ENCODE measurements around the gene ENTPD7.
"Not testable (repeated sequence)": the region's sequence is repeated elsewhere in the genome, so short reads cannot be mapped to it uniquely, and the experiment has no call there.

ENTPD7 gene, protein sequence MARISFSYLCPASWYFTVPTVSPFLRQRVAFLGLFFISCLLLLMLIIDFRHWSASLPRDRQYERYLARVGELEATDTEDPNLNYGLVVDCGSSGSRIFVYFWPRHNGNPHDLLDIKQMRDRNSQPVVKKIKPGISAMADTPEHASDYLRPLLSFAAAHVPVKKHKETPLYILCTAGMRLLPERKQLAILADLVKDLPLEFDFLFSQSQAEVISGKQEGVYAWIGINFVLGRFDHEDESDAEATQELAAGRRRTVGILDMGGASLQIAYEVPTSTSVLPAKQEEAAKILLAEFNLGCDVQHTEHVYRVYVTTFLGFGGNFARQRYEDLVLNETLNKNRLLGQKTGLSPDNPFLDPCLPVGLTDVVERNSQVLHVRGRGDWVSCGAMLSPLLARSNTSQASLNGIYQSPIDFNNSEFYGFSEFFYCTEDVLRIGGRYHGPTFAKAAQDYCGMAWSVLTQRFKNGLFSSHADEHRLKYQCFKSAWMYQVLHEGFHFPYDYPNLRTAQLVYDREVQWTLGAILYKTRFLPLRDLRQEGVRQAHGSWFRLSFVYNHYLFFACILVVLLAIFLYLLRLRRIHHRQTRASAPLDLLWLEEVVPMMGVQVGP

GRCh38 chr10:99659031-99659867 lies at the start of gene ENTPD7:
TSS of gene ENTPD7 (plus strand) at chr10:99659509. CDS start at chr10:99659957, 448 bp downstream.
- DNase-seq: peak; percentile 79 to 86

- DNase-seq: no peak
Observed at GRCh38 chr10:99610221-99610620, 49.1 kb upstream of the ENTPD7 start.

GRCh38 chr10:99611326-99611725 lies 48.0 kb upstream of the ENTPD7 start:
- no peak for DNase-seq

- peak; percentile 15 to 57 for DNase-seq
Observed at GRCh38 chr10:99612167-99612831, 47.0 kb upstream of the ENTPD7 start.

- no peak for DNase-seq
Observed at GRCh38 chr10:99615426-99615825, 43.9 kb upstream of the ENTPD7 start.

GRCh38 chr10:99617696-99618095 lies 41.6 kb upstream of the ENTPD7 start:
- DNase-seq: no peak

- DNase-seq: no peak
Observed at GRCh38 chr10:99619090-99619800, 40.1 kb upstream of the ENTPD7 start.

DNA sequence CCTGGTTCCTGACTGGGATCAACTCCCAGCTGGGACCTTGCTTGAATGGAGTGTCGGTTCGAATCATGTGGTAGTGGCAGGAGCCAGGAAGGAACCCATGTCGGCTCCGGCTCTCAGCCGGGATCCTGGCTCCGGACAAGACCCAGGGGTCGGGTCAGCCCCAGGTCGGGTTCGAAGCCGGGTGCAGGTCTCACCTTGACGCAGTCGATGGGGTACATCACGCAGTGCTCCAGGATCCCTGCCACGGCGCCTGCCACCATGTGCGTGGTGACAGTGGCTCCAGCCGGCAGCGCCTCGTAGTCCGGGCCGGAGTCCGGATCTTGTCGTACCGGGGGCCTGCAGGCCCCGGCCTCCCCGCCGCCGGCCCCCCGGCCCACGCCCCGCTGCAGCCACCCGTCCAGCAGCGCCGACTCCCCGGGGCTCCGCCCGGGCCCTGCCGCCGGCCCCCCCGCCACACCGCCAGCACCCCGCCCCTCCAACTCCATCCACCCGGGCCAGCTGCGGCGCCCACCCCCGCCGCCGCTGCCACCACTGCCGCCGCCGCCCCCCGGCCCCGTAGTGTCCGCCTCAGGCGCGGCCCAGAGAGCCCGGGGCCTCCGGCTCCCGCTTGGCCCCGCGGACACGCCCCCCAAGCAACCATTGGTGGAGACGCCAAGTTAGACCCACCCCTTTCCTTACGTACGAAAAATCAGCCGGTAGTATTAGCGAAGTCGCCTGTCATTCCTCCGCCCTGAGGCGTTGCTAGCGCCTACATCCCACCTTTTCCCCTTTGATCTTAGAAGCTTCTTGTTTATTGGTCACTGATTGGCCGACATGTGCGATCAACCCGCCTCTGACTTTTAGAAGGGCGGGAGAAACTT lies 39.2 kb upstream of the ENTPD7 start, which contains the start of gene SLC25A28:
Gene SLC25A28, minus strand, starts transcription at position 589 of the 860 bp plus-strand sequence. Its CDS starts 104 bp downstream, at position 485.
- peak; percentile 99 to 100 for DNase-seq

DNA sequence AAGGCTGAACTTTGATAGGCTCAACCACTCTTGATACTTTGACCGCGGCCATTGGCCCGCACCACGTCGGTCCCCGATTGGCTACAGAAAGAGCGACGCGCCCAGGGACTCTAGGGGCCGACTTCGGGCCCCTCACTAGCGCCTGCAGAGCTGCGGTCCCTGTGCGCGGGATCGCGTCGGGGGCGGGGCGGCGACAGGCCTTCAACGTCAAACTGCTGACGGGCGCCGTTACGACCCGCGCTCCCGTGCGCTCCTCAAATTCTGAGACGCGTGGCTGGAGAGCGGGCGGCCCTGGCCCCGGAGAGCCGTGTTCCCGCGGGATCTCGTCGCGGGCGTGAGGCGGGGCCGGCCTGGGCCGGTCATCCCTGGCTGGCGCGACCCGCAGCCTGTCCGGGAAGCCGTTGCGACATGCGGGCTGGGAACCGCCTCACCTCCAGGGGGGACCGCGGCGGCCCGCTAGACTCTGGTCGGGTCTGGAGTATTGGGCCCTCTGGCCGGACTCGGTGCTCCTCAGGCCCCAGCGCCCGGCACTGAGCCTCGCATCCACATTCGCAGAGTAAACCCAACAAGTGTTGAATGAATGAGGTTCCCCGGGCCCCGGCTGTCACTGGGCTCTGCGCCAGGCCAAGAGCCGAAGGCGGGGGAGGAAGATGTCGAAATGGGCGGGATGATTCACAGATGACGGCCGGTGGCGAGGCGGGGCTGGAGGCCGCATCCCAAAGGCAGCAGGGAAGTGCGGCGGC lies 38.4 kb upstream of the ENTPD7 start:
- DNase-seq: peak; percentile 79 to 88

GRCh38 chr10:99621454-99622251 lies 37.7 kb upstream of the ENTPD7 start:
- DNase-seq: no peak

DNA sequence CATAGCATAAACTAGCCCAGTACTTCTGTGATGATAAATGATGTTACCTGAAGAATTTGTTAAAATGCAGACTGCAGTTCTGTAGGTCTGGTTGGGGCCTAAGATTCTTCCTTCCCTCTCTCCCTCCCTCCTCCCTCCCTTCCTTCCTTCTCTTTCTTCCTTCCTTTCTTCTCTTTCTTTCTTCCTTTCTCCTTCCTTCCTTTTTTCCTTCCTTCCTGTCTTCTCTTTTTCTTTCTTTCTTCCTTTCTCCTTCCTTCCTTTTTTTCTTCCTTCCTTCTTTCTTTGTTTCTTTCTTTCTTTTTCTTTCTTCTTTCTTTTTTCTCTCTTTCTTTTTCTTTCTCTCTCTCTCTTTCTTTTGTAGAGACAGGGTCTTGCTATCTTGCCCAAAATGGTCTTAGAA lies 35.4 kb upstream of the ENTPD7 start:
- no peak for DNase-seq

- not testable (repeated sequence) for DNase-seq
Observed at GRCh38 chr10:99625124-99625523, 34.2 kb upstream of the ENTPD7 start.

GRCh38 chr10:99628923-99629624 lies 30.2 kb upstream of the ENTPD7 start:
- no peak for DNase-seq

- no peak for DNase-seq
Observed at GRCh38 chr10:99629625-99629978, 29.7 kb upstream of the ENTPD7 start.

- DNase-seq: no peak
Observed at GRCh38 chr10:99630433-99630832, 28.9 kb upstream of the ENTPD7 start.

- no peak for DNase-seq
Observed at GRCh38 chr10:99630991-99631390, 28.3 kb upstream of the ENTPD7 start.

GRCh38 chr10:99631496-99631895 lies 27.8 kb upstream of the ENTPD7 start:
- no peak for DNase-seq

GRCh38 chr10:99633832-99634231 lies 25.5 kb upstream of the ENTPD7 start:
- no peak for DNase-seq
